NCI-H2107 treated with DMSO at 0.1 percent for 48 hours (cell line): ENCODE measurements around the gene SSU72.
"Not testable (repeated sequence)": the region's sequence is repeated elsewhere in the genome, so short reads cannot be mapped to it uniquely, and the experiment has no call there.

ENCODE experiments used
- DNase-seq: peaks from one replicate; lab custom pipeline; 2025; ENCODE audit not compliant: unreplicated experiment; lab: John Stamatoyannopoulos, UW

Gene SSU72

DNA sequence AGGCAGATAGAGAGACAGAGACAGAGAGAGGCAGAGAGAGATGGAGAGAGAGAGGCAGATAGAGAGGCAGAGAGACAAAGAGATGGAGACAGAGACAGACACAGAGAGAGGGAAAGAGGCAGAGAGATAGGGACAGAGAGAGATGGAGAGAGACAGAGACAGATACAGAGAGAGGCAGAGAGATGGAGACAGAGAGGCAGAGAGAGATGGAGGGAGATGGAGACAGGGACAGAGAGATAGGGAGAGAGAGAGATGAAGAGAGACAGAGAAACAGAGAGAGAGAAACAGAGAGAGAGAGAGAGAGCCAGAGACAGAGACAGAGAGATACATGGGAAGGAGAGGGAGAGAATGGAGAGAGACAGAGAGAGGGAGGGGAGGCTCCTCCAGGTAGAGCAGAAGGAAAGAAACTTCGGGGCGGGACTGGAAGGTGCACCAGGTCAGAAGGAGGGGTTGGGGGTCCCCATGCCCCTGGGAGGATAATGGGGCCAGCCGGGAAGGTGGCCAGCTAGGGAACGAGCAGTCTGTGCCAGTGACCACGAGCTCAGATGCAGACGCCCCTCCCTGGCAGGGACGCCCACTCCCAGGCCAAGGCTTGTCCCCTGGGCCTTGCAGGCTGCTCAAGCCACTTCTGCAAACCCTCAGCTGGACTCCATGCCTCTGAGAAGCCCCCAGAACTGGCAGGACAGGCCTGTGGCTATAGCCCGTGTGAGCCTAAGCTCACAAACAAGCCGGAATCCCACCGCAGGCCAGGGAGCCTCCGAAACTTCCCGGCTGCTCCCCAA, 22.0 kb upstream of the SSU72 start:
- DNase-seq = no peak

DNA sequence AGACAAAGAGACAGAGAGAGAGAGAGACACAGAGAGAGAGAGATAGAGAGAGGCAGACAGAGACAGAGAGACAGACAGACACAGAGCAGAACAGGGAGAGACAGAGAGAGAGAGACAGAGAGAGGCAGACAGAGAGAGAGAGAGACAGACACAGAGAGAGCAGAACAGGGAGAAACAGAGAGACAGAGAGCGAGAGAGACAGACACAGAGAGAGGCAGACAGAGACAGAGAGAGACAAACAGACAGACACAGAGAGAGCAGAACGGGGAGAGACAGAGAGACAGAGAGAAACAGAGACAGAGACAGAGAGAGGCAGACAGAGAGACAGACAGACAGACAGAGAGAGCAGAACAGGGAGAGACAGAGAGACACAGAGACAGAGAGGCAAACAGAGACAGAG, 20.7 kb upstream of the SSU72 start:
- not testable (repeated sequence) for DNase-seq

DNA sequence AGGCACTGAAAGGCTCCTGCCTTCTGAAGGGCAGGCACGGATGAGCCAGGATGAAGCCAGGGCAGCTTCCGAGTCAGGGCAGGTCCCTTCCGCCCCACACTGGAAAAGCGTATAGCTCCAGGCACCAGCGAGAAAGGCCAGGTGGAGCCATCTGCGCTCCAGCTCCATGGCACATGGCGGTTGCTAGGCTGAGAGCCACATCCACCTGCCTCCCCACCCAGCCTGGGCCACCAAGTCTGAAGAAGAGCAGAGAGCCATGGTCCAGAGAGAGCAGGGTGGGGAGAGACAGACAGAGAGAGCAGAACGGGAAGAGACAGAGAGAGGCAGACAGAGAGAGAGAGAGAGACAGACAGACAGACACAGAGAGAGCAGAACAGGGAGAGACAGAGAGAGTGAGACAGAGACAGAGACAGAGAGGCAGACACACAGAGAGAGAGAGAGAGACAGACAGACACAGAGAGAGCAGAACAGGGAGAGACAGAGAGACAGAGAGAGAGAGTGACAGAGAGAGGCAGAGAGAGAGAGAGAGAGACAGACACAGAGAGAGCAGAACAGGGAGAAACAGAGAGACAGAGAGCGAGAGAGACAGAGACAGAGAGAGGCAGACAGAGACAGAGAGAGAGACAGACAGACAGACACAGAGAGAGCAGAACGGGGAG, 20.1 kb upstream of the SSU72 start:
- no peak for DNase-seq

DNA sequence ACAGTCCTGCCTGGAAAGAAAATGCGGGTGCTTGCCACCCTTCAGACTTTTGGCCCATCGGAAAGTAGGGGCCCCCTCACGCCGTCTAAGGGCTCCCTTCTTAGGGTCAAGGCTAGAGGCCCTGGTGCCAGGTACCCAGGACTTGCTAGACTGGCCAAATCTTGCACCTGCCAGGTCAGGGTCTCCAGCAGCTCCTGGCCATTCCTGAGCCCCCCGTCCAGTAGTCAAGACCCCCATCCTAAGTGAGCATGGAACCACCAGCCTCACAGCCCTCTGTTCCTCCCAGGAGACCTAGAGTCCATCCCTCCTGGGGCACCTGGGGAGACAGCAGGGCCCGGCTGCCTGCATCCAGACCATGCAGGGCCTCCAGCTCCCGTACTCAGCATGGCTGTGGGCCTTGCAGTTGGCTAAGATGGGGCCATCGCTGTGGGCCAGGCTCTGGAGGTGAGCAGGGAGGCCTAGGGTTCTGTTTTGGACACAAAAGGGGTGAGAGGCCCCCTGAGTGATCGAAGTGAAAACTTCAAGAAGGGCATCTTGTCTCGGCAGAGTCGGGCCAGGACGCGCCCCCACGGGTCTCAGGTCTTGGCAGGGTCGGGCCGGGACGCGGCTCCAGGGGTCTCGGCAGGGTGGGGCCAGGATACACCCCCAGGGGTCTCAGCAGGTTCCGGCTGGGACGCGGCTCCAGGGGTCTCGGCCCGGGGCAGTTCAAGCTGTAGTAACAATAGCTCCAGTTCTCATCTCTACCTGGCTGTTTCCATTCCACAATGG, 19.4 kb upstream of the SSU72 start:
- no peak for DNase-seq

DNA sequence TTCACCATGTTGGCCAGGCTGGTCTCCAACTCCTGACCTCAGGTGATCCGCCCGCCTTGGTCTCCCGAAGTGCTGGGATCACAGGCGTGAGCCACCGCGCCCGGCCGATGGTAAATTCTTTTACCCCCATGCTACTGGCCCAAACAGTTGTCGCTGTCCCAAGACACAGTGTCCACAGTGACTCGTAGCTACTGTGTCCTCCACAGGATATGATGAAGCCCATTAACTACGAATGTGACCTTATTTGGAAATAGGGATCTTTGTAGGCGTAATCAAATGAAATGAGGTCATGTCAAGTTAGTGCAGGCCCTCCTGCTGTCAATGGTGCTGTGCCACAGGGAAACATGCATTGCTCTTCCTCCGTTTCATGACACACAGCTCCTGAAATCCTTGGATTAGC, 16.8 kb upstream of the SSU72 start:
- no peak for DNase-seq

GRCh38 chr1:1583347-1584010, 8.8 kb upstream of the SSU72 start:
- DNase-seq = no peak

DNA sequence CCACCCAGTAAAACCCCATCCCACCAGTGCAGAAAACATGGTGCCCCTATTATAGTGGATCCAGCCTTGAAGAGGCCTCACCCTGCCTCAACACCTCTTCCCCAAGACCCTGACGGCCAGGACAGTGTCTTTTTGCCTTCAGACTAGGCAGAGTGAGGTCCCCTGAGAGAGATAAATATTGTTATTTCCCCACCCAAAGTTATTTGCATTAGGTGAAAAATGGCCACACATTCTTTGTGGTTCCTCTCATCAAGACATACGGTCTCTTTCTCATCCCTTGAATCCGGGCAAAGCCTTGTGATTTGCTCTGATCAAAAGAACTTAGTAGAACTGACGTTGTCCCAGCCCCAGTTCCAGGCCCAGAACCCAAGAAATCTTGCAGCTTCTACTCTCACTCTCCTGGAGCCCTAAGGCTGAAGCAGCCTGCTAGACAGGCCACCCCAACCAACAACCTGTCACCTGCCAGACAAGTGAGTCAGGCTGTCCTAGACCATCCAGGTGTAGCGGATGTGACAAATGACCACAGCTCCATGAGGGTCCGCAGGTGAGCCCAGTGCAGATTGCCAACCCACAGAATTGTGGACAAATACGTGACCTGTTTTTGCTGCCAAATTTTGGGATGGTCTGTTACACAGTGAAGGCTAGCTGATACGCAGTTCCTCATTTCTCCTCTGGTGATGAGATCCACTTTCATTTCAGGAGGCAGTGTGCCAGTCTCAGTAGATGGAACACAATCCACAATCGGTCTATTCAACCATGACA, 8.1 kb upstream of the SSU72 start:
- DNase-seq = no peak

- DNase-seq = no peak
Observed at GRCh38 chr1:1578371-1578940, 3.8 kb upstream of the SSU72 start.

DNA sequence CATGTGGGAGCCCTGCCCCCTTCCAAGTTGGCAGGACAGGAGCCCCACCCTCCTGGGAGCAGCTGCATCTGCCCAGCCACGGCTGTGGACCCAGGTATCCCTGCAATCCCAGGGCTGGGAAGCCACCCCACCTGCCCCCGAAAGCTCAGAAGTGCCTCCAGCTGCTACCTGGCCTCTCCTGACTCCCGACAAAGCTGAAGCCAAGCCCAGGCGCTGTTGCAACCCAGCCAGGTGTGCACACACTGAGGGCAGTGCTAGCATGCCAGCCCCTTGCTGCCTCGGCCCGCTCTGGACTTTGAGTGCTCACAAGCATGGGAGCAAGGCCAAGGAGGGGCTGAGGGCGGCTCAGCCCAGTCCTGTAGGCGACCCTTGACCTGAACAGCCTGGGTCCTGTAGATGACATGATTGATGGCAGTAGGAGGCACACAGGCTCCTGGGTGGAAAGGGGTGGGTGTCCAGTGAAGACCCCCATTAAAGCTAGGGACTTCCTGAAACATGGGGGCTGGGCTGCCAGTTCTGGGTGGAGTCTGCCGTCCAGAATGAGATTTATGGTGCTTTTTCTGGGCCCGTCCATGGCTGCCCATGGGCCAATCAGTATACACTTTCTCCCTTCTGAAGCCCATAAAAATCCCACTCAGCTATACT, 2.8 kb upstream of the SSU72 start:
- DNase-seq = no peak

GRCh38 chr1:1573843-1574720, 581 bp downstream of the SSU72 start:
- no peak for DNase-seq

DNA sequence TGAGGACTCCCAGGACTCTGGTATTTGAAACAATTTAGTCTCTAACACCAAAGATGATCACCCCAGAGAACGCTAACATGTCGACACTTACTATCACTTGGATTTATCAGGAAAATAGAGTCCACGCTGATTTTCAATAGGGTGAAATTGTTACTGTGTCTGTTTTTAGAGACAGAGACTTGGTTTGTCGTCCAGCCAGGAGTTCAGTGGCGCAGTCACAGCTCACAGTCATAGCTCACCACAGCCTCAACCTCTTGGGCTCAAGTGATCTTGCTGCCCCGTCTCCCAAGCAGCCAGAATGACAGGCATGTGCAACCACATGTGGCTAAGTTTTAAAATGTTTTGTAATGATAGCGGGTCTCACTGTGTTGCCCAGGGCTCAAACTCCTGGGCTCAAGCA, 5.3 kb downstream of the SSU72 start:
- no peak for DNase-seq

- DNase-seq = no peak
Observed at GRCh38 chr1:1567891-1568291, 6.8 kb downstream of the SSU72 start.

DNA sequence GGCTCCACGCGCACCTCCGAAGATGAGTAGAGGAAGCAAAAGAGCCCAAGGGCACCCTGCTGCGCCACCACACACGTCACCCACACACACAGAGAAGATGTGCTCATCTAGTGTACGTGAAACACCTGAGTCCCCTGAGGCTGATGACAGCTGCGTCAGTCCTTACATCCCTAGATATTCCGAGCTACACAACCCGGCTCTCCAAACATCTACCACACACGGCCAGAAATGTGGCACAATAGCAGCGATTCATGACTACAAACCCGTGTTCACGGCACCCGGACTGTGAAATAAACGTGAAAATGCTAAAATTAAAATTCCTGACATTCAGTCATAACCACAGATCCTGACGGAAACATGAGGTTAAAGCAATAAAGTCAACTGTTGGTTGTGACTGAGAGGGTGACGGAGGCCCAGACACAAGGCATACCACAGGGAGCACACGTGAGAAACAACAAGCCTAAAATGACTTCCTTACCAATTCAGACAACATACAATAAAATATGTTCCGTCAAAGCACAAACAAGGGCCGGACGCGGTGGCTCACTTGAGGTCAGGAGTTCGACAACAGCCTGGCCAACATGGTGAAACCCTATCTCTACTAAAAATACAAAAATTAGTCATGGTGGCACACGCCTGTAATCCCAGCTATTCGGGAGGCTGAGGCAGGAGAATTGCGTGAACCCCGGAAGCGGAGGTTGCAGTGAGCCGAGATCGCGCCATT, 7.3 kb downstream of the SSU72 start:
- no peak for DNase-seq

DNA sequence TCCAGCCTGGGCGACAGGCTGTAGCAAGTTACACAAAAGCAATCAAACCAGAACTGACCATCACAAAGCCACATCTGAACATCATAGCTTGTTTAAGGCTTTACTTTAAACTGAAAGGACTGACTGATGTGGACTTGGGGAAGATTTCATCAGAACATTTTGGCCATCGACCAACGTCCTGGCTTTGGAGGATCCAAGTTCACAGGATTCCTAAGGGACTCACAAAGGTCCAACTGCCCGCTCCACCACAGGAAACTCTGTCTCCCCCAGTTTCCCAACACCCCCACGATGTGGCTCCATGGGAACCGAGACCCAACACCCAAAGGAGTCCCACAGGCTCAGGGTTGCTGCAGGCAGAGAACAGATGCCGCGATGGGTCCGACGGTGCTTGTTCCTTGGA, 9.3 kb downstream of the SSU72 start:
- DNase-seq = no peak

DNA sequence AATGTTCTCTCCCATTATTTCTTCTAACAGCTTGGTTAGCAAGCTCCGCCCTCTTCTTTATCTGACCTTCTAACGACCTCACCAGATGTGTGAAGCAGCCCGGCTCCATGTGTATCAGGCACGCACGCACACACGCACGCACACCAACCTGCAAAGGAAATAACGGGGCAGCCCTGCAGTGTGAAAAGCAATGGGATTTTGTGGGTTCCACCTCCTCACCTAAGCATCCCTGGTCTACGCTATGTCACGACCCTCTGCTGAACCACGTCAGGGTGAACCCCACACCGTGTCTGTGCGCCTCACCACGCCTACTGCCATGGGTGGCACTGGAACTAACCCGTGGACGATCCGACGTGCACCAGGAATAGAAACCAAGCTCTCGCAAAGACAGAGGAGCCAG, 10.4 kb downstream of the SSU72 start:
- no peak for DNase-seq

- DNase-seq = no peak
Observed at GRCh38 chr1:1563688-1564087, 11.0 kb downstream of the SSU72 start.

GRCh38 chr1:1562556-1563195, 12.0 kb downstream of the SSU72 start:
- no peak for DNase-seq
